ENCODE data around the gene AAMP.
"Not testable (repeated sequence)": the region's sequence is repeated elsewhere in the genome, so short reads cannot be mapped to it uniquely, and the experiment has no call there.

AAMP gene, protein sequence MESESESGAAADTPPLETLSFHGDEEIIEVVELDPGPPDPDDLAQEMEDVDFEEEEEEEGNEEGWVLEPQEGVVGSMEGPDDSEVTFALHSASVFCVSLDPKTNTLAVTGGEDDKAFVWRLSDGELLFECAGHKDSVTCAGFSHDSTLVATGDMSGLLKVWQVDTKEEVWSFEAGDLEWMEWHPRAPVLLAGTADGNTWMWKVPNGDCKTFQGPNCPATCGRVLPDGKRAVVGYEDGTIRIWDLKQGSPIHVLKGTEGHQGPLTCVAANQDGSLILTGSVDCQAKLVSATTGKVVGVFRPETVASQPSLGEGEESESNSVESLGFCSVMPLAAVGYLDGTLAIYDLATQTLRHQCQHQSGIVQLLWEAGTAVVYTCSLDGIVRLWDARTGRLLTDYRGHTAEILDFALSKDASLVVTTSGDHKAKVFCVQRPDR

DNA sequence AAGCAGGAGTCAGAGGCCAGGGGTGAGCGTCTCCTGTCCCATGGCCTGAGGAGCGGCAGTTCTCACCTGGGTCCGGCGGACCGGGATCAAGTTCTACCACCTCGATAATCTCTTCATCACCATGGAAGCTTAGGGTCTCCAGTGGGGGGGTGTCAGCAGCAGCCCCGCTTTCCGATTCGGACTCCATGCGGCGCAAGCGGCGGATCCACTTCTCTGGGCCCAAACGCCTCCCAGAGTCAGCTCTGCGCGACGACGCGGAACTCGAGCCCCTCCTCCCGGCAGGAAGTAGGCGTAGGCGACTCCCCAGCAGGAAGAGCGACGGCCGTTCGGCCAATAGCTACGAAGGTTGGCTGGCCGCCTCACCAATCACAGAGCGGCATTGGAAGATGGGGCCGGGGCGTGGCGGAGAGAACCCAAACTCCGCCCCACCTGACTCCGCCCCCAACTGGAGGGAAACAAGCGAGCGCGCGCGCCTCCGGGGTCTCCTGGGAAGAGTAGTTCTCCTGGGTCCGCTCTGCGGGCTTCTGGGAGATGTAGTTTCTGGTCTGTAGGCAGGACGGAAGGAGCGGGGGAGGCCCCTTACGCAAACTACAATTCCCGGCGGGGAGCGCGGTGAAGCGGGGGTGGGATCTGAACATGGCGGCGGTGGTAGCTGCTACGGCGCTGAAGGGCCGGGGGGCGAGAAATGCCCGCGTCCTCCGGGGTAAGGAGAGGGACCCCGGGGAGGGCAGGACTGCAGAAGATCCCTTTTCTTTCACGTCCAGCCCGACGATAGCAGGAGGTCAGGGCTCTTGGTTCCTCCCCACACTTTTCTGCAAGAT lies at the start of gene AAMP, which contains the start of gene PNKD:
Gene AAMP, minus strand, starts transcription at position 238 of the 821 bp plus-strand sequence. Its CDS starts 51 bp downstream, at position 187.
Gene PNKD, plus strand, starts transcription at position 620 of the 821 bp plus-strand sequence. Its CDS starts 17 bp downstream, at position 637.
- DNase-seq (ENCODE audit: low read depth): peak; percentile 99
- TF ChIP-seq, protein P1, sequence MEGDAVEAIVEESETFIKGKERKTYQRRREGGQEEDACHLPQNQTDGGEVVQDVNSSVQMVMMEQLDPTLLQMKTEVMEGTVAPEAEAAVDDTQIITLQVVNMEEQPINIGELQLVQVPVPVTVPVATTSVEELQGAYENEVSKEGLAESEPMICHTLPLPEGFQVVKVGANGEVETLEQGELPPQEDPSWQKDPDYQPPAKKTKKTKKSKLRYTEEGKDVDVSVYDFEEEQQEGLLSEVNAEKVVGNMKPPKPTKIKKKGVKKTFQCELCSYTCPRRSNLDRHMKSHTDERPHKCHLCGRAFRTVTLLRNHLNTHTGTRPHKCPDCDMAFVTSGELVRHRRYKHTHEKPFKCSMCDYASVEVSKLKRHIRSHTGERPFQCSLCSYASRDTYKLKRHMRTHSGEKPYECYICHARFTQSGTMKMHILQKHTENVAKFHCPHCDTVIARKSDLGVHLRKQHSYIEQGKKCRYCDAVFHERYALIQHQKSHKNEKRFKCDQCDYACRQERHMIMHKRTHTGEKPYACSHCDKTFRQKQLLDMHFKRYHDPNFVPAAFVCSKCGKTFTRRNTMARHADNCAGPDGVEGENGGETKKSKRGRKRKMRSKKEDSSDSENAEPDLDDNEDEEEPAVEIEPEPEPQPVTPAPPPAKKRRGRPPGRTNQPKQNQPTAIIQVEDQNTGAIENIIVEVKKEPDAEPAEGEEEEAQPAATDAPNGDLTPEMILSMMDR (conservative IDR thresholded peaks at IDR 0.05; ENCODE audit: low read length): peak; percentile 8; the same call in 1 of the 2 replicates

DNA sequence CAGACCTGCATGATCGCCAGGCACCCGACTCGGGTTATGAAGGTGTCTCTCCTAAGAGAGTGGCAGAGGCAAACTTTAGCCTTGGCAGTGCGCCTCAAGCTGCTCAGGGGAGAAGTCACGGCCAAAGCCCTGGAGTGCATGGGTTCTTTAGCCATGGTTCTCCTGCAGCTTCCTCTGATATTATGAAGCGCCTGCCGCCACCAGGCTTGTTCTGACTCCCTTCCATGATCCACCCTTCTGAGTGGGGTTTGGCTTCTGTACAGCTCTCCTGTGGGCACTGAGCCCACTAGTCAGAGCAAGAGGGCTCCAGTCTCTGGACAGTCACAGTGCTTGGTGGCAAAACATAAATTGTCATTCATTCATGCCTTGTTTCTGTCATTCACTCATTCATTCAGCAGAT lies 48.3 kb upstream of the AAMP start:
- no peak overlapping the region for H3K4me3 ChIP-seq (ENCODE audit: low read length)
- TF ChIP-seq, protein P1 (conservative IDR thresholded peaks at IDR 0.05; ENCODE audit: low read length): no peak
- DNase-seq (ENCODE audit: low read depth): no peak

More for the DNA sequence above, at the start of gene AAMP, which contains the start of gene PNKD:
- peak within 1 kb of the TSS; percentile 95 for H3K4me3 ChIP-seq (ENCODE audit: low read length)

DNA sequence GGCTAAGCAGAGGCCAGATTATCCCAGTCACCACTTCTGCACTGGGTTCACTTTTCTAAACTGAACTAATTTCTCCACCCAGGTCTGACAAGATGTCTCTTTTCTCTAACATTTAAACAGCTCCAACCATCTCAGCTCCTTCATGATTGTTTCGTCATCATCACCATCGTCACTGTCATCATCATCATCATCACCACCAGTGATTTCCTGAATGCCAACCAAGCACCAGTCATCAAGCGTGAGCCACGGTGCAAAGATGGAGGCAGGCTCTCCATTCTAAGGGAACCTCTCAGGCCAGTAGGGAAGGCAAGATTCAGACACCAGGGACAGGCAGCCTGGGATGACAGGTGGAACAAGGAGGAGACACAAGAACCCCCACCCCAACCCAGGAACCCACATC lies 47.9 kb upstream of the AAMP start:
- TF ChIP-seq, protein P1 (conservative IDR thresholded peaks at IDR 0.05; ENCODE audit: low read length): no peak
- no peak for DNase-seq (ENCODE audit: low read depth)
- no peak overlapping the region for H3K4me3 ChIP-seq (ENCODE audit: low read length)

DNA sequence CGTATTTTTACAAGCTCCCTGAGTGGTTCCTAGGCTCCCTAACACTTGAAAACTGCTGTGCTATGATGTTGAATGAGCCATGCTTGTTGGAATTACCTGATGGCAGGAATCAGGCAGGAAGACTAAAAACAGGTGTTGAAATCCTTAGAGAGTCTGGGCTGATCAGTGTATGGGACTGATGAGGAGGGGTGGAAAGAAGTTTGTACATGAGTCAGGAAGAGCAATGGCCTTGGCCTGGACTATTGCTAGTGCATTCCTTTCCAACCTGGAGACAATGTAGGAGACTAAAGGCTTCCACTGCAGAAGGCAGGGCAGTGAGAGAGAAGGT lies 47.3 kb upstream of the AAMP start:
- DNase-seq (ENCODE audit: low read depth): no peak
- TF ChIP-seq, protein P1 (conservative IDR thresholded peaks at IDR 0.05; ENCODE audit: low read length): no peak
- H3K4me3 ChIP-seq (ENCODE audit: low read length): no peak overlapping the region

DNA sequence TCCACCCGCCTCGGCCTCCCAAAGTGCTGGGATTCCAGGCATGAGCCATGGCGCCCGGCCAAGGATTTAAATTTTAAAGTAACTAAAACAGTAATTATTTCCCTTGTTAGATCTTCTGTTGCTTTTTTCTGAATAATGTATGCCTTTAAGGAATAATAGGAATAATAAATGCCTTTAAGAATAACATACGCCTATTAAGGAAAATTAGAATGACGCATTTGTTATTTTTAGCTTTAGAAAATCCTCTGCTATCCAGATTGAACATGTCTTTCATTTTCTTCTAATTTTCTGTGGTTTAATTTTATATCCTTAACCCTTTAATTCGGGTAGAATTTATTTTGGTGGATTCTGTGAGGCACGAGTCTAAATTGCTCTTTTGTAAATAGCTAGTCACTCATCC lies 45.5 kb upstream of the AAMP start:
- H3K4me3 ChIP-seq (ENCODE audit: low read length): no peak overlapping the region
- TF ChIP-seq, protein P1 (conservative IDR thresholded peaks at IDR 0.05; ENCODE audit: low read length): no peak
- DNase-seq (ENCODE audit: low read depth): no peak

DNA sequence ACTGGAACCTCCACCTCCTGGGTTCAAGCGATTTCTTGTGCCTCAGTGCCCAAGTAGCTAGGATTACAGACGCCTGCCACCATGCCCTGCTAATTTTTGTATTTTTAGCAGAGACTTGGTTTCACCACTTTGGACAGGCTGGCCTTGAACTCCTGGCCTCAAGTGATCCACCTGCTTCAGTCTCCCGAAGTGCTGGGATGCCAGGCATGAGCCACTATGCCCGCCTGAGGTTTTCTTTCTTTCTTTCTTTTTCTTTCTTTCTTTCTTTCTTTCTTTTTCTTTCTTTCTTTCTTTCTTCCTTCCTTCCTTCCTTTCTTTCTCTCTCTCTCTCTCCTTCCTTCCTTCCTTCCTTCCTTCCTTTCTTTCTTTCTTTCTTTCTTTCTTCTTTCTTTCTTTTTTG lies 44.8 kb upstream of the AAMP start:
- H3K4me3 ChIP-seq (ENCODE audit: low read length); DNase-seq (ENCODE audit: low read depth): not testable (repeated sequence)

DNA sequence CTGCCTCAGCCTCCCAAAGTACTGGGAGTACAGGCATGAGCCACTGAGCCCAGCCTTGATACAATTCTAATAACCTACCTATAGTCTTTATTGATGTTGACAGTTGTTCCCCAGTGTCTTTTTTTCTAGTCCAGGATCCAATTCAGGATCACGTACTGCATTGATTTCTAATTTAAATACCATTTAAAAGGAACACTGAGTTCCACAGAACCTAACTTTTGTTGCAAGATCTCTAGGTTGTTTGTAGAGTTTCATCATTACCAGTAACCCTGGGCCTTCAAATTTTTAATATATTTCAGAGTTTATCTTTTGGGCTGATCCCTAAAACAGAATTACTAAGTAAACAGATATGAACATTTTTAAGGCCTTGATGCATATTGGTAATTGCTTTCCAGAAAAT lies 43.4 kb upstream of the AAMP start:
- H3K4me3 ChIP-seq (ENCODE audit: low read length): no peak overlapping the region
- TF ChIP-seq, protein P1 (conservative IDR thresholded peaks at IDR 0.05; ENCODE audit: low read length): no peak
- no peak for DNase-seq (ENCODE audit: low read depth)
